Umbilical cord (tissue), 2 donors: ENCODE data around the gene TPD52L1. TPM values are rescaled to one million over a fixed set of nuclear protein-coding genes. Genes with fewer than 3 reads are reported as not detected.

Experiments
- DNase-seq: peaks from one replicate; pipeline ENCODE4 v3.0.0-alpha.2; 2015; ENCODE audit warnings: low spot score
- total RNA-seq: library from RNA; depleted of rRNA; stranded (reverse); fragments of >200 nt; gene quantifications from one replicate; pipeline ENCODE4 v1.2.3, GENCODE V29; 2014; ENCODE audit warnings: low replicate concordance; ENCODE audit not compliant: insufficient read depth

TPD52L1 gene
- total RNA-seq, 1 donor from 2014 or later: 155 TPM

- no peak for DNase-seq
These were observed 149.4 kb downstream of the TPD52L1 start for GRCh38 chr6:125302840-125303511.

GRCh38 chr6:125303512-125303854 lies 149.9 kb downstream of the TPD52L1 start:
- DNase-seq: no peak

DNA sequence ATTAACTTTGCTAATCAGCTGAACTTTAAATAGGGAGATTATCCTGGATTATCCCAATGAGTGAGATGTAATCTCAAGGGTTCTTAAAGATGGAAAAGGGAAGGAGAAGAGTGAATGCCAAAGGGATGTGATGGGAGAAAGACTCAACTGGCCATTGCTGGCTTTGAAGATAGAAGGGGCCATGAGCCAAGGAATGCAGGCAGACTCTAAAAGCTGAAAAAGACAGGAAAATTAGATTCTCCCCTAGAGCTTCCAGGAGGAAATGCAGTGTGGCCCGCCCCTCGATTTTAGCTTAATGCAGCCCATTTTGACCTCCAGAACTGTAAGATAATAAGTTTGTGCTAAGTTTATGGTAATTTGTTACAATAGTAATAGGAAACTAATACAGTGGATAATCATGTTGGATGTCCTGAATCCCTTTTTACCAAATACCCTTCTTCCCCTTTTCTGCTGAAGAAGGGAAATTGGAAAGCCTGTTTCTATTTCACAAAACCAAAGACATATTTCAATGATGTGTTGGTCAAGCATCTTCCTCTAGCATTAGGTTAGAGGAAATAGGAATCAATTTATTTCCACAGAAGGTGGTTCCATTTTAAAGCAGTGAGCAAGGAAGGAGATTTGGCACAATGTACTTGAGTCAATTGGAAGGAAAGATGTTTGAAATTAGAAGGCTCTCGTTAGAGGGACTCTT lies 151.5 kb downstream of the TPD52L1 start:
- DNase-seq: no peak

- no peak for DNase-seq
These were observed 153.2 kb downstream of the TPD52L1 start for GRCh38 chr6:125306756-125307149.

- DNase-seq: no peak
These were observed 153.7 kb downstream of the TPD52L1 start for GRCh38 chr6:125307150-125307838.

GRCh38 chr6:125307964-125308615 lies 154.5 kb downstream of the TPD52L1 start:
- no peak for DNase-seq

GRCh38 chr6:125310994-125311649 lies 157.5 kb downstream of the TPD52L1 start:
- DNase-seq: peak; percentile 84

- DNase-seq: peak; percentile 23
These were observed 158.9 kb downstream of the TPD52L1 start for GRCh38 chr6:125312478-125312877.

- no peak for DNase-seq
These were observed 159.4 kb downstream of the TPD52L1 start for GRCh38 chr6:125312950-125313349.

Other genes starting within 250 kb of the TPD52L1 start
- 113 TPM for gene RNF217, start 191.3 kb upstream of the TPD52L1 start, total RNA-seq
- gene HDDC2, start 148.2 kb downstream of the TPD52L1 start, total RNA-seq: 101 TPM